Measurements from ENCODE around the gene MBNL2. TPM values are rescaled to one million over a fixed set of nuclear protein-coding genes. Genes with fewer than 3 reads are reported as not detected.

MBNL2 gene
- total RNA-seq, 2 donors from 2014 or later = 59.6 to 67.7 TPM

DNA sequence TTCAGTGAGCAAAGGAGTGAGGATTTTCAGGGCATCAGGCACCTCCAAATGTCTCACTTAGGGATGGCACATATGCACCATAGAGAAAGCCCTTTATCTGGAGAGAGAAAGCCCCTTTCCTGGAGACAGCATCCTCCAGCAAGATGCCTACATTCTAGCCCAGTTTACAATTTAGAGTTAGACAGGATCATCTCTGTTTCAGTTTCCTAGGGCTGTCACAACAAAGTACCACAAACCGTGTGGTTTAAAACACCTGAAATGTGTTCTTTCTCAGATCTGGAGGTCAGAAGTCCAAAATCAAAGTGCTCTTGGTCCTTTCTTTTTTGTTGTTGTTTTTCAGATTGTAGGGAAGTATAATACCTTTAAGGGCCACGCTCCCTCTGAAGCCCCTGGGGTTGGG is 61.8 kb downstream of the MBNL2 start:
- Histone ChIP-seq H3K4me1 (ENCODE audit: control insufficient read depth in 1 of 2, low read depth in 2 of 2) (peaks cover 56 to 78% of the 10 kb centered on the region in 2 donors), H3K27ac (peak overlapping the region in 1 of 2 donors; percentile 41), H3K36me3 (no peaks in the 10 kb centered on the region), H3K9me3 (no peaks in the 10 kb centered on the region), H3K27me3 (replicated peaks; ENCODE audit: insufficient read depth) (no peaks in the 10 kb centered on the region), H3K4me3 (no peak overlapping the region)
- DNase-seq (ENCODE audit: low spot score) = no peak
- TF ChIP-seq, protein P1, sequence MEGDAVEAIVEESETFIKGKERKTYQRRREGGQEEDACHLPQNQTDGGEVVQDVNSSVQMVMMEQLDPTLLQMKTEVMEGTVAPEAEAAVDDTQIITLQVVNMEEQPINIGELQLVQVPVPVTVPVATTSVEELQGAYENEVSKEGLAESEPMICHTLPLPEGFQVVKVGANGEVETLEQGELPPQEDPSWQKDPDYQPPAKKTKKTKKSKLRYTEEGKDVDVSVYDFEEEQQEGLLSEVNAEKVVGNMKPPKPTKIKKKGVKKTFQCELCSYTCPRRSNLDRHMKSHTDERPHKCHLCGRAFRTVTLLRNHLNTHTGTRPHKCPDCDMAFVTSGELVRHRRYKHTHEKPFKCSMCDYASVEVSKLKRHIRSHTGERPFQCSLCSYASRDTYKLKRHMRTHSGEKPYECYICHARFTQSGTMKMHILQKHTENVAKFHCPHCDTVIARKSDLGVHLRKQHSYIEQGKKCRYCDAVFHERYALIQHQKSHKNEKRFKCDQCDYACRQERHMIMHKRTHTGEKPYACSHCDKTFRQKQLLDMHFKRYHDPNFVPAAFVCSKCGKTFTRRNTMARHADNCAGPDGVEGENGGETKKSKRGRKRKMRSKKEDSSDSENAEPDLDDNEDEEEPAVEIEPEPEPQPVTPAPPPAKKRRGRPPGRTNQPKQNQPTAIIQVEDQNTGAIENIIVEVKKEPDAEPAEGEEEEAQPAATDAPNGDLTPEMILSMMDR (IDR thresholded peaks at IDR 0.05) = no peak
- no peak for ATAC-seq (ENCODE audit: insufficient number of reproducible peaks, low FRiP score, low read depth)

DNA sequence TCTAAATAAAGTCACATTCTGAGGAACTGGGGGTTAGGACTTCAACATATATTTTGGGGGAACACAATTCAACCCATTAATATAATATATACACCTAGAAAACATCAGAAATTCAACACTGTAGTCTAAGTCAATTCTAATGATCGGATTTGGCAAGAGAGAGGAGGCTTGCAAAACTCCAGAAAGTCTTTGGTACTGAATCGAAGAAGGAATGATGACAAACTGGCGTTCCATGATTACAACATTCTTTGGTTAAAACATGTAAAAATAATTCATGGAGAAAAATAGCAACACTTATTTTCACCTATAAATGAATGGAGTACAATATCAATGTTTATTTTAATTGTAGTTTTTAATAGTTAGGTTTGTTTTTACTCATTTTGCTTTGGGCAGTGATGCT is 62.4 kb downstream of the MBNL2 start:
- TF ChIP-seq, protein P1 (IDR thresholded peaks at IDR 0.05) = no peak
- Histone ChIP-seq H3K36me3 (no peaks in the 10 kb centered on the region), H3K4me3 (no peak overlapping the region), H3K27me3 (replicated peaks; ENCODE audit: insufficient read depth) (no peaks in the 10 kb centered on the region), H3K4me1 (ENCODE audit: control insufficient read depth in 1 of 2, low read depth in 2 of 2) (peaks cover 49 to 71% of the 10 kb centered on the region in 2 donors), H3K27ac (peak overlapping the region in 1 of 2 donors; percentile 41), H3K9me3 (no peaks in the 10 kb centered on the region)
- DNase-seq (ENCODE audit: low spot score) (no peak), ATAC-seq (ENCODE audit: insufficient number of reproducible peaks, low FRiP score, low read depth) (no peak)

DNA sequence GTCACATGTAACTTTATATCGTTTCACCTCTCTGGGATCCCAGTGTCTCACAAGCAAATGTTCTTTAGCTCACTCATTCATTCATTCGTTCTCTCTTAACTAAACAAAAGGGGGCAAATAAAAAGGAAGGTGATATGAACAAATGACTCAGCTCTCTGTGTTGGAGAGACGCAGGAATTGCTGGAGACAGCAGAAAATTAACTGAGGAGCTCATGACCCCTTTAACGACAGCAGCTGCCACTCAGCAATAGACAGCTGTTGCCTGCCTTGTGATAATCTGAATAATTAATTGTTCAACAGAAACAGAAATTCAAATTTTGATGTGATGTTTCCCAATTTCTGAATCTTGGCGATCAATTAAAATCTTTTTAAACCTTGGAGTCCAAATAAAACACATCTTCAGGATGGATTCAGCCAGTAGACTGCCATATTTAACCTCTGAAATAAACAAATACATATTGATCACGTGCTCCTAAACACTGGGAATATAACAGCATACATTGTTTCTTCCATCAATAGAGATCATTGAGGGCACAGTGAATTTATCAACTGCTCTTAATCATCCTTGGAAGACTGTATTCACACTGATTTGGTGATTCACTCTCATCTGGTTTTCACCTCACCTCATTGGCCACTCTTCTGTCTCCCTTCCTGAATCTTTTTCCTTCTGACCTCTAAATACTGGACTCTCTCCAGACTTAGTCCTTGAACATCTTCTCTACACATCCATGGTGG is 63.3 kb downstream of the MBNL2 start:
- TF ChIP-seq, protein P1 (IDR thresholded peaks at IDR 0.05) = no peak
- Histone ChIP-seq H3K9me3 (no peaks in the 10 kb centered on the region), H3K36me3 (no peaks in the 10 kb centered on the region), H3K27ac (peak overlapping the region in 1 of 2 donors; percentile 41), H3K4me1 (ENCODE audit: control insufficient read depth in 1 of 2, low read depth in 2 of 2) (peaks cover 41 to 63% of the 10 kb centered on the region in 2 donors), H3K4me3 (no peak overlapping the region), H3K27me3 (replicated peaks; ENCODE audit: insufficient read depth) (no peaks in the 10 kb centered on the region)
- no peak for ATAC-seq (ENCODE audit: insufficient number of reproducible peaks, low FRiP score, low read depth)
- DNase-seq (ENCODE audit: low spot score) = no peak

GRCh38 chr13:97286317-97287046 is 64.3 kb downstream of the MBNL2 start:
- no peak for ATAC-seq (ENCODE audit: insufficient number of reproducible peaks, low FRiP score, low read depth)
- peaks cover 30 to 52% of the 10 kb centered on the region in 2 donors for H3K4me1 ChIP-seq (ENCODE audit: control insufficient read depth in 1 of 2, low read depth in 2 of 2)
- H3K36me3 ChIP-seq = no peaks in the 10 kb centered on the region
- H3K27ac ChIP-seq = no peak overlapping the region
- H3K4me3 ChIP-seq = no peak overlapping the region
- H3K9me3 ChIP-seq = no peaks in the 10 kb centered on the region
- TF ChIP-seq, protein P1 (IDR thresholded peaks at IDR 0.05) = no peak
- H3K27me3 ChIP-seq (replicated peaks; ENCODE audit: insufficient read depth) = no peaks in the 10 kb centered on the region
- no peak for DNase-seq (ENCODE audit: low spot score)

- no peak overlapping the region for H3K4me3 ChIP-seq
- no peak overlapping the region for H3K27ac ChIP-seq
- ATAC-seq (ENCODE audit: insufficient number of reproducible peaks, low FRiP score, low read depth) (no peak), DNase-seq (ENCODE audit: low spot score) (no peak)
- H3K27me3 ChIP-seq (replicated peaks; ENCODE audit: insufficient read depth) = no peaks in the 10 kb centered on the region
- H3K4me1 ChIP-seq (ENCODE audit: control insufficient read depth in 1 of 2, low read depth in 2 of 2) = peaks cover 27 to 47% of the 10 kb centered on the region in 2 donors
- H3K9me3 ChIP-seq = no peaks in the 10 kb centered on the region
- TF ChIP-seq, protein P1 (IDR thresholded peaks at IDR 0.05) = no peak
- H3K36me3 ChIP-seq = no peaks in the 10 kb centered on the region
These were observed 64.9 kb downstream of the MBNL2 start for GRCh38 chr13:97287047-97287383.
